H1 (cell line): ENCODE measurements around the gene WFDC11. TPM values are rescaled to one million over a fixed set of nuclear protein-coding genes. Genes with fewer than 3 reads are reported as not detected.

Source experiments
- CTCF ChIA-PET: fragments of 300-600 bp; sonication (Branson Sonifier 250); formaldehyde crosslinking; loops from one replicate; lab custom pipeline; 2021; ENCODE audit not compliant: partially characterized antibody; lab: Charles Lee
- POLR2A ChIA-PET: fragments of 300-600 bp; sonication (Branson Sonifier 250); formaldehyde crosslinking; loops from one replicate; lab custom pipeline; 2021; ENCODE audit warnings: inconsistent platforms; ENCODE audit not compliant: partially characterized antibody; lab: Charles Lee
- DNase-seq, 2 experiments: peaks; one replicate each; pipeline versions ENCODE4 v3.0.0 to v3.0.0-alpha.2; 2010 to 2022; ENCODE audit warnings: low spot score in 2 of 2, low read depth in 1 of 2, mixed read lengths in 1 of 2
- FAIRE-seq: peaks from 2 replicates; lab custom pipeline; 2011; peaks lifted over from hg19 to GRCh38; lab: Jason Lieb, UNC
- H2AFZ ChIP-seq: 2 replicates; pipeline ENCODE4 v1.8.1; 2012; ENCODE audit warnings: low read length, inconsistent platforms
- H2AK5ac ChIP-seq: 2 replicates; pipeline ENCODE4 v1.6.1; 2013; ENCODE audit warnings: low read depth, low read length
- H2BK120ac ChIP-seq: replicated peaks from 2 replicates; pipeline ENCODE3; 2013; ENCODE audit warnings: low read depth, low read length, inconsistent platforms
- H2BK12ac ChIP-seq: 2 replicates; pipeline ENCODE4 v1.6.1; 2013; ENCODE audit warnings: low read depth, low read length
- H2BK15ac ChIP-seq: 2 replicates; pipeline ENCODE4 v1.6.1; 2013; ENCODE audit warnings: low read length
- H2BK20ac ChIP-seq: 2 replicates; pipeline ENCODE4 v1.6.1; 2013; ENCODE audit warnings: low read length
- H2BK5ac ChIP-seq: 2 replicates; pipeline ENCODE4 v1.6.1; 2013; ENCODE audit warnings: low read depth, low read length
- H3K14ac ChIP-seq: 2 replicates; pipeline ENCODE4 v1.6.1; 2013; ENCODE audit warnings: inconsistent platforms; ENCODE audit not compliant: insufficient read length
- H3K18ac ChIP-seq: 2 replicates; pipeline ENCODE4 v1.6.1; 2013; ENCODE audit warnings: low read length; ENCODE audit errors: extremely low read depth
- H3K23ac ChIP-seq: 2 replicates; pipeline ENCODE4 v1.6.1; 2013; ENCODE audit warnings: inconsistent platforms; ENCODE audit not compliant: insufficient read length
- H3K23me2 ChIP-seq: 2 replicates; pipeline ENCODE4 v1.6.1; 2013; ENCODE audit warnings: low read depth, low read length
- H3K27ac ChIP-seq: 2 replicates; pipeline ENCODE4 v1.6.1; 2011; ENCODE audit warnings: low read depth, low read length, inconsistent platforms
- H3K27me3 ChIP-seq, 4 experiments: replicated peaks in 1 of 4; 1 replicate in 1 of 4; 2 replicates in 3 of 4; pipeline versions ENCODE4 v1.6.1 to v1.8.1; 2011 to 2013; ENCODE audit warnings: low read length in 3 of 4, mild to moderate bottlenecking in 3 of 4, inconsistent platforms in 2 of 4, mixed read lengths in 2 of 4, moderate library complexity in 1 of 4; ENCODE audit not compliant: control insufficient read depth in 3 of 4, insufficient read depth in 3 of 4; ENCODE audit errors: extremely low read depth in 1 of 4
- H3K36me3 ChIP-seq, 4 experiments: 2 replicates each; pipeline versions ENCODE4 v1.6.1 to v1.8.1; 2011 to 2013; ENCODE audit warnings: mild to moderate bottlenecking in 4 of 4, low read length in 3 of 4, moderate library complexity in 2 of 4, control low read depth in 1 of 4, inconsistent platforms in 1 of 4; ENCODE audit not compliant: insufficient read depth in 4 of 4, control insufficient read depth in 2 of 4
- H3K4ac ChIP-seq: replicated peaks from 2 replicates; pipeline ENCODE3; 2013; ENCODE audit warnings: low read length, low read depth, mixed read lengths, inconsistent platforms; ENCODE audit not compliant: insufficient read length
- H3K4me1 ChIP-seq, 4 experiments: replicated peaks in 1 of 4; 1 replicate in 1 of 4; 2 replicates in 3 of 4; pipeline versions ENCODE4 v1.6.1 to v1.8.1; 2011 to 2013; ENCODE audit warnings: low read length in 3 of 4, inconsistent platforms in 2 of 4, mixed read lengths in 1 of 4; ENCODE audit not compliant: insufficient read depth in 4 of 4, control insufficient read depth in 3 of 4
- H3K4me2 ChIP-seq, 2 experiments: 2 replicates each; pipeline versions ENCODE4 v1.6.1 to v1.8.1; 2011 to 2013; ENCODE audit warnings: low read depth in 2 of 2, low read length in 2 of 2, control low read depth in 1 of 2, inconsistent platforms in 1 of 2, mild to moderate bottlenecking in 1 of 2; ENCODE audit not compliant: insufficient read depth in 1 of 2
- H3K4me3 ChIP-seq, 4 experiments: fragments of 200-600, 300-600 bp in 1 of 4; sonication (generic), shearing (Covaris generic), sonication (Bioruptor Twin) in 1 of 4; 2 replicates each; pipeline versions ENCODE4 v1.5.1 to v1.8.1; 2011 to 2016; ENCODE audit warnings: low read length in 4 of 4, low read depth in 3 of 4, control low read depth in 2 of 4, inconsistent platforms in 2 of 4, mild to moderate bottlenecking in 2 of 4, mixed read lengths in 1 of 4, moderate library complexity in 1 of 4; ENCODE audit not compliant: insufficient read depth in 2 of 4; ENCODE audit errors: extremely low read depth in 1 of 4
- H3K56ac ChIP-seq: replicated peaks from 2 replicates; pipeline ENCODE3; 2013; ENCODE audit warnings: low read depth, mild to moderate bottlenecking, mixed read lengths, low read length, inconsistent platforms; ENCODE audit not compliant: insufficient read length
- H3K79me1 ChIP-seq: 2 replicates; pipeline ENCODE4 v1.6.1; 2013; ENCODE audit warnings: low read depth, low read length, control low read depth
- H3K79me2 ChIP-seq, 2 experiments: 2 replicates each; pipeline versions ENCODE4 v1.6.1 to v1.8.1; 2012 to 2013; ENCODE audit warnings: low read length in 2 of 2, mild to moderate bottlenecking in 2 of 2, inconsistent platforms in 1 of 2; ENCODE audit not compliant: insufficient read depth in 2 of 2, control insufficient read depth in 1 of 2
- H3K9ac ChIP-seq, 4 experiments: replicated peaks in 1 of 4; 1 replicate in 1 of 4; 2 replicates in 3 of 4; pipeline versions ENCODE4 v1.6.1 to v1.8.1; 2011 to 2013; ENCODE audit warnings: low read depth in 3 of 4, low read length in 3 of 4, control low read depth in 2 of 4, mild to moderate bottlenecking in 2 of 4, moderate library complexity in 2 of 4, inconsistent platforms in 1 of 4; ENCODE audit errors: extremely low read depth in 1 of 4
- H3K9me3 ChIP-seq, 2 experiments: 2 replicates each; pipeline versions ENCODE4 v1.6.1 to v1.8.1; 2012 to 2013; ENCODE audit warnings: mild to moderate bottlenecking in 2 of 2, moderate library complexity in 2 of 2, control low read depth in 1 of 2, inconsistent platforms in 1 of 2, low read depth in 1 of 2, low read length in 1 of 2, mixed read lengths in 1 of 2; ENCODE audit not compliant: insufficient read depth in 2 of 2
- H4K20me1 ChIP-seq, 2 experiments: replicated peaks in 1 of 2; 2 replicates each; pipeline versions ENCODE3 to v1.8.1; 2011 to 2013; ENCODE audit warnings: inconsistent platforms in 2 of 2, low read length in 2 of 2, mild to moderate bottlenecking in 1 of 2; ENCODE audit not compliant: insufficient read depth in 2 of 2, control insufficient read depth in 1 of 2
- H4K5ac ChIP-seq: 2 replicates; pipeline ENCODE4 v1.6.1; 2013; ENCODE audit warnings: low read length, low read depth, mixed read lengths, inconsistent platforms; ENCODE audit not compliant: insufficient read length
- H4K8ac ChIP-seq: 2 replicates; pipeline ENCODE4 v1.8.0; 2013; ENCODE audit warnings: mild to moderate bottlenecking, moderate library complexity, low read length, inconsistent platforms; ENCODE audit not compliant: insufficient read depth; ENCODE audit errors: extremely low read depth
- H4K91ac ChIP-seq: replicated peaks from 2 replicates; pipeline ENCODE3; 2013; ENCODE audit warnings: low read length, mixed read lengths, inconsistent platforms; ENCODE audit not compliant: insufficient read length
- CBX5 ChIP-seq: fragments of 300-800, 300-1000 bp; sonication (generic); IDR thresholded peaks from 2 replicates; pipeline ENCODE4 v1.7.1; 2016; ENCODE audit warnings: antibody characterized with exemption, low read length, low read depth
- CBX8 ChIP-seq: fragments of 300-800, 300-1000 bp; sonication (generic); IDR thresholded peaks from 2 replicates; pipeline ENCODE4 v1.7.1; 2016; ENCODE audit warnings: low read depth, low read length, borderline replicate concordance
- CHD1 ChIP-seq: IDR thresholded peaks from 2 replicates; pipeline ENCODE4 v1.6.1; 2012; ENCODE audit warnings: low read depth, low read length, improper control_type of control experiment
- CTCF ChIP-seq, 3 experiments: IDR thresholded peaks; 1 replicate in 2 of 3; 2 replicates in 1 of 3; pipeline versions ENCODE4 v1.5.1 to v1.6.1; 2011; ENCODE audit warnings: low read length in 3 of 3, mild to moderate bottlenecking in 3 of 3, inconsistent platforms in 2 of 3, low read depth in 1 of 3, moderate library complexity in 1 of 3; ENCODE audit not compliant: insufficient read depth in 1 of 3; ENCODE audit errors: control extremely low read depth in 1 of 3
- EP300 ChIP-seq, 2 experiments: IDR thresholded peaks; 1 replicate in 1 of 2; 2 replicates in 1 of 2; pipeline ENCODE4 v1.6.1; 2011 to 2012; ENCODE audit warnings: low read depth in 2 of 2, low read length in 2 of 2, mild to moderate bottlenecking in 2 of 2, borderline replicate concordance in 1 of 2, inconsistent platforms in 1 of 2, moderate library complexity in 1 of 2
- GABPA ChIP-seq: IDR thresholded peaks from 2 replicates; pipeline ENCODE4 v1.6.1; 2011; ENCODE audit warnings: mild to moderate bottlenecking, low read length, moderate library complexity, borderline replicate concordance; ENCODE audit not compliant: insufficient read depth
- HDAC6 ChIP-seq: IDR thresholded peaks from one replicate; pipeline ENCODE4 v1.7.1; 2012; ENCODE audit warnings: low read depth, mild to moderate bottlenecking, inconsistent platforms, low read length, moderate library complexity
- KDM4A ChIP-seq: IDR thresholded peaks from one replicate; pipeline ENCODE4 v1.7.1; 2012; ENCODE audit warnings: low read depth, mild to moderate bottlenecking, moderate library complexity, low read length, inconsistent platforms; ENCODE audit not compliant: severe bottlenecking
- PHF8 ChIP-seq: fragments of 200-600 bp; sonication (generic); conservative IDR thresholded peaks from 2 replicates; pipeline ENCODE4 v1.7.1; 2012; ENCODE audit warnings: low read depth, mild to moderate bottlenecking, inconsistent platforms, low read length, moderate library complexity
- POLR2AphosphoS5 ChIP-seq: IDR thresholded peaks from 2 replicates; pipeline ENCODE4 v1.6.1; 2011; ENCODE audit warnings: low read depth, low read length
- SRF ChIP-seq: IDR thresholded peaks from 2 replicates; pipeline ENCODE4 v1.6.1; 2011; ENCODE audit warnings: mild to moderate bottlenecking, low read depth, low read length, moderate library complexity
- SUZ12 ChIP-seq: fragments of 200-600 bp; sonication (generic); IDR thresholded peaks from 2 replicates; pipeline ENCODE4 v1.6.1; 2012; ENCODE audit warnings: mild to moderate bottlenecking, inconsistent platforms, low read length, moderate library complexity, mixed read lengths
- WGBS, 2 experiments: shearing (Covaris generic) in 1 of 2; methylation state at CpG; one replicate each; pipeline versions ENCODE4 v1.1.6 to v1.1.7; 2013 to 2015; ENCODE audit warnings: low lambda C conversion rate in 2 of 2, mixed read lengths in 2 of 2, inconsistent platforms in 1 of 2, low coverage in 1 of 2, missing lambda C conversion rate in 1 of 2; ENCODE audit not compliant: insufficient replicate concordance in 2 of 2, insufficient coverage in 1 of 2, insufficient read length in 1 of 2; ENCODE audit errors: extremely low coverage in 1 of 2, missing lambda C conversion rate in 1 of 2; 5-methylcytosine and 5-hydroxymethylcytosine counted together
- polyA plus RNA-seq, 7 experiments: library from polyadenylated mRNA; depleted of rRNA in 3 of 7; stranded (reverse) in 5 of 7; unstranded in 2 of 7; fragments of >200 nt in 5 of 7; fragments of 200-250 nt in 2 of 7; gene quantifications; 1 replicate in 5 of 7; 2 replicates in 1 of 7; 4 replicates in 1 of 7; pipeline versions ENCODE4 v1.2.1 to v1.2.3, GENCODE V29; 2011 to 2013; ENCODE audit warnings: missing spikeins in 2 of 7, mixed read lengths in 2 of 7
- total RNA-seq: library from RNA; stranded (reverse); fragmentation: NEBNext Ultra II Directional; extraction: Animal tissue kit (Norgen Biotek cat#: 25700); gene quantifications from 2 replicates; pipeline ENCODE4 v1.2.1, GENCODE V29; 2021

The WFDC11 gene
- total and polyA plus RNA-seq, 2 of the 8 experiments (the other 6 are each of a cell fraction or from before 2014, with no cell fraction given): not detected

DNA sequence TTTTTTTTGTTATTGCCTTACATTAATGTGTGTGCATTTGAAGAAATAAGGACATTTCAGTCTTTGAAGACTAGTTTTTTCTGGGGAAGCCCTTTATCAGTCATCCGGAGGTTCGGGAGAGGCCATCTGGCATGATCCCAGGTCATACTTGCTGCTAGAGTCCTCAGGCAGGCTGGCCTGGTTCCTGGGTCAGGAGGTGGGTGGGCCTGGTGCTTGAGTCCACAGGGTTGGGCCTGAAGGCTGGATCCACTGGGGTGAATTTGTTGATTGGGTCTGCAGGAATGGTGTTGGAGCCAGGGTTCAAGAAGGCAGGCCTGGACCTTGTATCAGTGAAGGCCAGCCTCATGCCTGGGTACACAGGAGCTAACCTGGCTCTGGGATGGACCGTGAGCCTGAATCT is 23.2 kb downstream of the WFDC11 start:
- no peaks in the 10 kb centered on the region for H3K79me1 ChIP-seq
- TF ChIP-seq CBX5 (no peak), GABPA (no peak), HDAC6 (no peak), CBX8 (no peak), KDM4A (no peak), CHD1 (no peak), SRF (no peak), PHF8 (no peak), SUZ12 (no peak), CTCF (IDR thresholded peaks at IDR 0.05; ENCODE audit: control extremely low read depth in 1 of 3, insufficient read depth in 1 of 3, low read depth in 1 of 3, low read length in 3 of 3) (no peak), POLR2AphosphoS5 (no peak), EP300 (IDR thresholded peaks at IDR 0.05; ENCODE audit: borderline replicate concordance in 1 of 2, low read depth in 2 of 2, low read length in 2 of 2) (no peak)
- H2BK20ac ChIP-seq: no peak overlapping the region
- H4K8ac ChIP-seq: no peak overlapping the region
- ChIA-PET POLR2A (no interaction called here), CTCF (no interaction called here)
- no peaks in the 10 kb centered on the region for H3K27me3 ChIP-seq
- no peak overlapping the region for H3K9ac ChIP-seq
- no peak for FAIRE-seq
- H2AK5ac ChIP-seq: no peak overlapping the region
- H3K23ac ChIP-seq: no peak overlapping the region
- no peak overlapping the region for H4K91ac ChIP-seq
- no peak overlapping the region for H3K4me2 ChIP-seq
- H2AFZ ChIP-seq: no peak overlapping the region
- no peak overlapping the region for H2BK5ac ChIP-seq
- no peaks in the 10 kb centered on the region for H3K79me2 ChIP-seq
- H3K4me3 ChIP-seq: no peak overlapping the region
- no peaks in the 10 kb centered on the region for H3K23me2 ChIP-seq
- H3K9me3 ChIP-seq: peaks cover 20% of the 10 kb centered on the region in 2 experiments
- no peaks in the 10 kb centered on the region for H3K36me3 ChIP-seq
- H3K27ac ChIP-seq: no peak overlapping the region
- H3K4ac ChIP-seq: no peak overlapping the region
- H4K5ac ChIP-seq: no peak overlapping the region
- no peak overlapping the region for H2BK12ac ChIP-seq
- no peak for DNase-seq
- no peak overlapping the region for H3K14ac ChIP-seq
- 94% methylated on average over 3 of the region's 3 CpGs; no CpG with 5 or more reads in 1 of the 2 experiments for WGBS, 2 experiments
- H2BK15ac ChIP-seq: no peak overlapping the region
- H3K4me1 ChIP-seq: peaks cover 0 to 4% (median 0%) of the 10 kb centered on the region in 4 experiments; a peak in 1 of 7 replicates
- no peak overlapping the region for H3K56ac ChIP-seq
- H3K18ac ChIP-seq: no peak overlapping the region
- no peak overlapping the region for H2BK120ac ChIP-seq
- H4K20me1 ChIP-seq: no peaks in the 10 kb centered on the region
